ENCODE data around the gene STXBP6. TPM values are rescaled to one million over a fixed set of nuclear protein-coding genes. Genes with fewer than 3 reads are reported as not detected.

STXBP6 gene
- total RNA-seq, 1 donor from 2014 or later: 1.7 TPM

GRCh38 chr14:24978862-24979724, 70.9 kb downstream of the STXBP6 start:
- H3K27ac Mint-ChIP-seq (ENCODE audit: unreplicated experiment): no peak overlapping the region
- peaks cover 3% of the 10 kb centered on the region for H3K9me3 Mint-ChIP-seq (ENCODE audit: low read depth)
- TF ChIP-seq CTCF (IDR thresholded peaks at IDR 0.05): no peak
- H3K4me3 Mint-ChIP-seq (ENCODE audit: unreplicated experiment): no peak overlapping the region
- peaks cover 5% of the 10 kb centered on the region for H3K27me3 Mint-ChIP-seq (ENCODE audit: low read depth)
- DNase-seq (ENCODE audit: low spot score): no peak
- peaks cover 2% of the 10 kb centered on the region for H3K36me3 Mint-ChIP-seq (ENCODE audit: low read depth)
- peaks cover 27% of the 10 kb centered on the region for H3K4me1 Mint-ChIP-seq (ENCODE audit: low read depth)

- no peak for DNase-seq (ENCODE audit: low spot score)
- peaks cover 5% of the 10 kb centered on the region for H3K27me3 Mint-ChIP-seq (ENCODE audit: low read depth)
- TF ChIP-seq CTCF (IDR thresholded peaks at IDR 0.05): no peak
- H3K9me3 Mint-ChIP-seq (ENCODE audit: low read depth): peaks cover 3% of the 10 kb centered on the region
- peaks cover 21% of the 10 kb centered on the region for H3K4me1 Mint-ChIP-seq (ENCODE audit: low read depth)
- H3K27ac Mint-ChIP-seq (ENCODE audit: unreplicated experiment): no peak overlapping the region
- no peak overlapping the region for H3K4me3 Mint-ChIP-seq (ENCODE audit: unreplicated experiment)
- peaks cover 2% of the 10 kb centered on the region for H3K36me3 Mint-ChIP-seq (ENCODE audit: low read depth)
Measured at GRCh38 chr14:24976602-24977001, 73.3 kb downstream of the STXBP6 start.

GRCh38 chr14:24975393-24975792, 74.6 kb downstream of the STXBP6 start:
- Mint-ChIP-seq H3K9me3 (ENCODE audit: low read depth) (peaks cover 3% of the 10 kb centered on the region), H3K4me1 (ENCODE audit: low read depth) (peaks cover 32% of the 10 kb centered on the region), H3K27ac (ENCODE audit: unreplicated experiment) (no peak overlapping the region), H3K27me3 (ENCODE audit: low read depth) (peaks cover 5% of the 10 kb centered on the region), H3K4me3 (ENCODE audit: unreplicated experiment) (no peak overlapping the region), H3K36me3 (ENCODE audit: low read depth) (peaks cover 2% of the 10 kb centered on the region)
- no peak for DNase-seq (ENCODE audit: low spot score)
- no peak for TF ChIP-seq CTCF (IDR thresholded peaks at IDR 0.05)

- Mint-ChIP-seq H3K9me3 (ENCODE audit: low read depth) (peaks cover 3% of the 10 kb centered on the region), H3K4me3 (ENCODE audit: unreplicated experiment) (no peak overlapping the region), H3K27ac (ENCODE audit: unreplicated experiment) (no peak overlapping the region), H3K4me1 (ENCODE audit: low read depth) (peaks cover 34% of the 10 kb centered on the region), H3K27me3 (ENCODE audit: low read depth) (peaks cover 5% of the 10 kb centered on the region), H3K36me3 (ENCODE audit: low read depth) (peaks cover 2% of the 10 kb centered on the region)
- no peak for TF ChIP-seq CTCF (IDR thresholded peaks at IDR 0.05)
- DNase-seq (ENCODE audit: low spot score): no peak
Measured at GRCh38 chr14:24974591-24975374, 75.2 kb downstream of the STXBP6 start.

GRCh38 chr14:24972844-24973243, 77.1 kb downstream of the STXBP6 start:
- peaks cover 40% of the 10 kb centered on the region for H3K4me1 Mint-ChIP-seq (ENCODE audit: low read depth)
- no peaks in the 10 kb centered on the region for H3K9me3 Mint-ChIP-seq (ENCODE audit: low read depth)
- H3K27me3 Mint-ChIP-seq (ENCODE audit: low read depth): peaks cover 1% of the 10 kb centered on the region
- TF ChIP-seq CTCF (IDR thresholded peaks at IDR 0.05): no peak
- no peak overlapping the region for H3K4me3 Mint-ChIP-seq (ENCODE audit: unreplicated experiment)
- H3K36me3 Mint-ChIP-seq (ENCODE audit: low read depth): no peaks in the 10 kb centered on the region
- no peak for DNase-seq (ENCODE audit: low spot score)
- no peak overlapping the region for H3K27ac Mint-ChIP-seq (ENCODE audit: unreplicated experiment)
